HTR-8/SVneo (cell line): ENCODE results near the gene FOXI1.
"Not testable (repeated sequence)": the region's sequence is repeated elsewhere in the genome, so short reads cannot be mapped to it uniquely, and the experiment has no call there.

ENCODE experiments used
- DNase-seq: peaks from one replicate; pipeline ENCODE4 v3.0.0; 2011; ENCODE audit warnings: low spot score, mixed read lengths; ENCODE audit not compliant: insufficient read length
- FAIRE-seq: peaks from 2 replicates; lab custom pipeline; 2011; peaks lifted over from hg19 to GRCh38; lab: Jason Lieb, UNC

The FOXI1 gene

DNA sequence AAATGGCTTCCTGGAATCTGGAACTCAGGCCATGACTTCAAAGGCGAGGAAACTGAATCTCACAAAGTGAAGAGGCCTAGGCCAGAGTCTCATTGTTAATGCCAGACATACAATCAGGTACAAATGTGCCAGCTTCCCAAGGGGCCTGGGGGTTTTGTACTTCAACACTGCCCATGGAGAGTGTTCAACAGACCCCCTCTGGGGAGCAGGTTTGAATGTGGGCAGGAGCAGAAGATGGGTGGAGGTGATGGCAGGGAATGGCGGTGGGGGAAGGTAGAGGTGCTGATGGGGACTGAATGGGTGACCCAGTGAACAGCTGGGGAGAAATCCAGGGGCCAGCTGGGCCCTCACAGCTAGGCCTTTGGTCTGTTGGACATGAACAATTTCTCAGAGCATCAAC is 12.0 kb downstream of the FOXI1 start:
- no peak for DNase-seq
- no peak for FAIRE-seq

DNA sequence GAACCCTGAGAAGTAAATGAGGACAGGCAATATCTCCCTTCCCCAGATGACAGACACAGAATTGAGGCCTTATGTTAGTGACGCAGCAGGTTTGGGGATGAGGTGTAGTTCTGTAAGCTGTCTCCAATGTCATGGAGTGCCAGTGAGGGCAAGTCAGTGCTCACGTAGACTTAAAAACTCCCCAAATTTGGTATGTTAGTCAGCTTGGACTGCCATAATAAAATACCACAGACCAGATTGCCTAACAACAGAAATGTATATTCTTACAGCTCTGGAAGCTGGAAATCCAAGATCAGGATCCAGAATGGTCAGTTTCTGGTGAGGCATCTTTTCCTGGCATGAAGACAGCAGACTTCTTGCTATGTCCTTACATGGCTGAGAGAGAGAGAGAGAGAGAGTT is 14.9 kb downstream of the FOXI1 start:
- no peak for DNase-seq
- FAIRE-seq = no peak

DNA sequence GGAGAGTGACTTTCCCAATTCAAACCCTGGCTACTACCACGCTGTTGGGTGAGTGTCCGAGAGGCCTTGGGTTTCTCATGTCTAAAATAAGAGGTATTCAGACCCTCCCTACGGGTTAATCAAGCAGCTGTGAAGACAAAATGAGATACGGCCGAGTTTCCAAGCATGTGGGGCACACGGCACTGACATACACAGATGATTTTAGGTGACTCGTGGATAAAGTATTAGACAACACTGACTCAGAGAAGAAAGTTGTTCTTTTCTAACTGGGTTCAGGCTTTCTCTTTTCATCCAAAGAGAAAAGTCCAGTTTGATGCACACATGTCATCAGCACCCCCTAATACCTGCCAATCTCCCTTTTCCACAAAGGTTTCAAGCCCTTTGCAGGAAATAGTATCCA is 15.6 kb downstream of the FOXI1 start:
- DNase-seq (no peak), FAIRE-seq (no peak)

DNA sequence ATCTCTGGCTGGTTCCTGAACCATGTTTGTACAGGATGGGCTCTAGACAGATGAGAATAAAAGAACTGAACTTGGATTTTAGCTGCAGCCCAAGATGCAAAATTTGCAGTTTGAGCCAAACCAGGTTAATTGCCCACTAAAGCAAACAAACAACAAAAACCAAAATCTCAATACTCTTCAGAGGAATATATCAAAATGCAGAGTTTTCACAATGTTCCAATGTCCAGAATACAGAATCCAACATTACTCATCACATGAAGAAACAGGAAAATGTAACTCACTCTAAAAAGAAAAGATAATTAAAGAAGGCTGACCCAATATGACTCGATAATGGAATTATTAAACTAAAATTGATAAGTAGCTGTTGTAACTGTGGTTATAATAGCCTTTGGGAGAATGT is 20.4 kb downstream of the FOXI1 start:
- FAIRE-seq (no peak), DNase-seq (no peak)

DNA sequence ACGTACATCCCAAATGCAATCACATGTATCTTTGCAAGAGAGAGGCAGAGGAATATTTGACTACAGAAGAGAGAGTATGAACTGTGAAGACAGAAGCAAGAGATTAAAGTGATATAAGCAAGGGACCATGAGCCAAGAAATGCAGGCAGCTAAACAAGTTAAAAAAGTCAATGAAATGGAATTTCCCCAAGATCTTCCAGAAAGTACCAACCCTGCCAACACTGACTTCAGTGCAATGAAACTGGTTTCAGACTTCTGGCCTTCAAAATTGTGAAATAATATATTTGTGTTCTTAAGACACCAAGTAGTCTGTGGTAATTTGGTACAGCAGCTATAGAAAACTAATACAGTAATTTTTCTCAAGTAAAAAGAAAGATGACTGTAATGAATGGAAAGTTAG is 20.9 kb downstream of the FOXI1 start:
- DNase-seq (no peak), FAIRE-seq (no peak)

DNA sequence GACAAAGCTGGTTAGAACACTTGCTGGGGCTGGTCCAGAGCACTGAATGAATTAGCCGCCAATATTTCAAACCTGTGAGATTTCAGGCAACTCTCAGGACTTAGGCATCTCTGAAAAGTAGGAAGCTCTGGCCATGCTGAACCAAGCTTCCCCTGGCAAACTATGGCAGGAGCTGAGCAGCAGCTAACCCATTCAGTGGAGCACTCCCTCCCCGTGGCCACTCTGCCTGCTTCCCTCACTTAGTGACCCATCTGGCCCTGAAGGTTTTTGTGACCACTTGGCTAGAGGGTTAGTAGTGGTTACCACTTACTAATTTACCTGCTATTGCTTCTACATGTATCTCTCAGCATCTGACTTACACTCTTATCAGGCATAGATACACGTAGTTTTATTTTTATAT is 25.5 kb downstream of the FOXI1 start:
- FAIRE-seq = no peak
- DNase-seq = no peak

DNA sequence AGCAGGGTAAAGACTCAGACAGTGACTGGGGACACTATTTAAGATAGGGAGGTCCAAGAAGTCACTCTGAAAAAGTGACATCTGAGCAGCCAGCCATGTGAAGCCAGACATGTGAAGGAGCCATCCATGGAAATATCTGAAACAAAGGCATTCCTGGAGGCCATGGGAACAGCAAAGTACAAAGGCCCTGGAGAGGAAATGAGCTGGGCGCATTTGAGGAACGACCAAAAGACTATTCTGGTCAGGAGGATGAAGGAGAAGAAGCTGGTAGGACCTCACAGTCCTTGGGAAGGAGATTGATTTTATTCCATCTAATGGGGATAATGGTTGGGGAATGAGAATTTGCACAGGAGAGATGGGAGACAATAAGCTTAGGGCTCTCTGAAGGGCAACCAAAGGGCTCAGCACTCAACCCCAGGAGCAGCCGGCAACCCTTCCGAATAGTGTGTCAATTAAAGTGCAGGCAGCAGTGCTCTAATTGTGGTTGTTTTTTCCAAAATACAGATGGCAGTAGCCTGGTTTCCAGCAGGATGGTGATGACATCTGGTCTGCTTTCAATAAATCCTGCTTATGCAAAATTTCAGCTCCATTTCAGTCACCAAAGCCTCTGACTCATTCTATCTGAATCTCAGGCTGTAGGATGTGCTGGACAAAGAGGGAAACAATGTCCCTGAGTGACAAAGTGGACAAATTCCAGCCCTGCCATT is 26.7 kb downstream of the FOXI1 start:
- DNase-seq = peak; percentile 68
- peak; percentile 95 for FAIRE-seq

DNA sequence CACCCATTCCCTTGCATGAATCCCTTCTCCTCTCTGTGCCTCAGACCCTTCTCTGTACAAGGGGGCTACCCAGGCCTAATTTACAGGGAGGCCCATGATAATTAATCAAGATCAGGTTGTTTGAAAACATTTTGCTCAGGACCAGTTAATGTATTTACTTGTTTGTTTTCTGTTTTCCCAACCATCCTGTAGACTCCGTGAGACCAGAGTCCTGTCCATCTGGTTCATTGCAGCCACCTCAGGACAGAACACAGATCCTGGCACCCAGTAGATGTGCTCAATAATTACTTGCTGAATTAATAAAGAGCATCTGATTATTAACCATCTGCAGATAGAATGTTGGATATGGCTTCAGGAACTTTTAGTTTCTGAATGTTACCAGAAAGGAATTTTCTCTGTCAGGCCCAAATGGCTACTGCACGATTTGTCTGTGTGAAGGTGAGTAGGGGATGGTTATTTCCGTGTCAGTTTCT is 27.3 kb downstream of the FOXI1 start:
- no peak for DNase-seq
- FAIRE-seq = no peak

DNA sequence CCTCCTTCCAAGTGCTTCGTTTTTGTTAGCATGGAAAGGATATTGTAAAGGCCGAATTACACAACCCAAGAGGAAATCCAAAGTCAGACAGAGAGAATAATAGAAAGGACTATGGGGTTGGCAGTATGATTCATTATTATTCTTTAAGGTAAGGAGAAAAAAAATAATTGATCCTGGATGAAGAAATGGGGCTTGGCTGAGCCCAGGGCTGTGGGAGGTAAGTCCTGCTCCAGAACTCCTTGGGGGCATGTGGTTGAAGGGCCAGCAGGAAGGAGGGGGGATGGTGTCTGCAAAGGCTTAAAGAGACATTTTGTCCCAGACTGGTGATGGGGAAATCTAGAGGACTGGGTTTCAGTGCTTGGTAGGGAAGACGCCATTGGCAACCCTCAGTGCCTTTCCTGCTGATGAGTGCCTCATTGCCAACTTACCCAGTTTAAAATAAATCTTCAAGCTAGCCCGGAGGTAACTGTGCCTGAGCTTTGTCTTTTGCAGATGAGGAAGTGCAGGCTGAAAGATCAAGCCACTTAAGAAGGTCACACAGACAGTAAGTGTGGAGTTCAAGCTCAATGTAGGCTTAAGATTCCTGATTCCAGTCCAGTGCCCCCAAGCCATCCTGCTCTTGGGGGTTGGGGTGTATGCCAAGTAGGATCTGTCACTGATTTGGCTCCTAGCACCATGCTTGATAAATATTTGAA is 30.2 kb downstream of the FOXI1 start:
- FAIRE-seq (no peak), DNase-seq (no peak)

DNA sequence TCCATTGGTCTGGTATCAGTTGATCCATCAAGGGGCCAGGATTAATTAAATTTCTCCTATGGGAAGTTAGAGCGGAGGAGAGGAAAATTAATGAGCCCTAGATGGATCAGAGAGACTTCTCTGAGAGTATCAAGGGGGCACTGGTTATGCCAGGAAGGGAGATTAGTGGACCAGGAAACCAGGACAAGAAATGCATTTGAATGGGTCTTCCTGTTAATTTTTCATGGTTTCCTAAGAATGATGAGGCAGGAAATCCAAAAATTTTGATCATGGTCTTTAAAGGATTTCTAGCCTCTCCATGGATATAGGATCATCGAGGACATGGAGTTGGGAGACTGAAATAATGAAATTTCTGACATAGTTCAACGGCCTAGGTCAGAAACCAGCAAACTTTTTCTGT is 30.8 kb downstream of the FOXI1 start:
- DNase-seq = no peak
- FAIRE-seq = no peak

DNA sequence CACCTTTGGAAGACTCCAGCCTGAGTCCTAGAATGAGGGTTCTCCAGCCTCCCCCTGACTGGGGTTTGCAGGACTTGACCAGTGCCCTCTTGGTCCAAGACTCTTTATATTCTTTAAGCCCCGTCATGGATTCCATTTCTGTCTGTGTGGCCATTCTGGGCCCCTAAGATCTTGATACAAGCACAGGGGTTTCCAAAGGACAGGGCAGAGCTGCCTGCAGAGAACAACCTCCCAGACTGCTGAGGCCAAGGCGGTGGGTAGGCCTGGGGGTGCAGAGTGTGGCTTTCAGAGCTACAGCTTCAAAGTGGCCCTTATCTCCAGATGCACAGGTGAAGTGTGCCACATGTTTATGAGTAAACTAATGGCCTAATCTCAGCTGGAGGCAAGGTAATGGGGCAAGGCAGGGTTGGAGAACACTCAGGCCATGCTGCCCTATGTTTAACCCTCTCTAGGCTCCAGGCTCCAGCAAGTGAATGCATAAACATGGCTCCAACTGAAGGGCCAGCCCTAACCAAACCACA is 32.1 kb downstream of the FOXI1 start:
- FAIRE-seq = no peak

DNA sequence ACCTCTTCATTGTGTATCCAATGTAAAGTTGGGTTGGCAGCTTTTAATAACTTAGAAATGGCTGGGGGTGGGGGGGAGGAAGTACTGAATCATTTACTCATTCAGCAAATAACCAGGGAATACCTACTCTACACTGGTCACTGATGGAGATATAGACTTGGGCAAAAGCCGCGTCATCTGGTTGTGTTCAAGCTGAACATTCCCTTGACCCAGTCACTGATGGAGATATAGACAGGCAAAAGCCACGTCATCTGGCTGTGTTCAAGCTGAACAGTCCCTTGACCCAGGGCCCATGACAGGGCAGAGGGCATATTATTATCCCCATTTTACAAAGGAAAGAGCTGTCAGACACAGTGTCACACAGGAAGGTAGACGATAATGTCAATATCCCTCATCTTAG is 32.6 kb downstream of the FOXI1 start:
- DNase-seq (no peak), FAIRE-seq (no peak)

More for the DNA sequence above, 32.1 kb downstream of the FOXI1 start:
- no peak for DNase-seq

DNA sequence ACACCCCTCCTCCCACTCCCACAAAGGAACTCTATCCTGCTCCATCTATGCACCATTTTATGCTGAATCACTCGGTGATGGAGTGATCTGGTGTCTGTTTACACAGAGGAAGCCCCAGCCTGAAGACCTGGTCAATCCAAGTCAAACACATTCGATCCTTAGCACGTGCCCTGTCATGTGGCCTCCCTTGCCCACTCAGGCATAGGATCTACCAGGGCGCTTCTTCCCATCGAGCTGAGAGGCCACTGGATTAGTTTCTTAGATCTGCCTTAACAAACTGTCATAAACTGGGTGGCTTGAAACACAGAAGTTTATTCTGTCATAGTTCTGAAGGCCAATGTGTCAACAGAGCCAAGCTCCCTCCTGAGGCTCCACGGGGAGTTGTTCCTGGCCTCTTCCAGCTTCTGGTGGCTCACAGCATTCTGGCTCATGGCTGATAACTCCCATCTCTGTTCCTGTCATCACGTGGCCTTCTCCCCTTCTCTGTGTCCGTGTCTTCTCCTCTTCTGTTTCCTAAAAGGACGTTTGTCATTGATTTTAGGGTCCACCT is 34.2 kb downstream of the FOXI1 start:
- DNase-seq (no peak), FAIRE-seq (no peak)

DNA sequence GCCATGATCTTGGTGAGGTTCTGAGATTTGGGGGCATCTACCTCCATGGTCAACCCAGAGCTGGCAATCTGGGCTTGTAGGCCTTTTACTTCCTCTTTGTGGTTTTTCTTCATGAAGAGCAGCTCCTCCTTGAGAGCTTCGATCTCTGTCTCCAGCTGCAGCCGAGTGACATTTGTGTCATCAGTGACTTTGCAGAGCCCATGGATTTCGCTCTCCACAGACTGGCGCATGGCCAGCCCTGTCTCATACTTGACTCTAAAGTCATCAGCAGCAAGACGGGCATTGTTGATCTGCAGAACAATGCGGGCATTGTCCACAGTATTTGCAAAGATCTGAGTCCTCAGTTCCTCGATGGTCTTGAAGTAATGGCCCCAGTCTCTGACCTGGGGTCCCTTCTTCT is 35.5 kb downstream of the FOXI1 start:
- FAIRE-seq, DNase-seq: not testable (repeated sequence)

DNA sequence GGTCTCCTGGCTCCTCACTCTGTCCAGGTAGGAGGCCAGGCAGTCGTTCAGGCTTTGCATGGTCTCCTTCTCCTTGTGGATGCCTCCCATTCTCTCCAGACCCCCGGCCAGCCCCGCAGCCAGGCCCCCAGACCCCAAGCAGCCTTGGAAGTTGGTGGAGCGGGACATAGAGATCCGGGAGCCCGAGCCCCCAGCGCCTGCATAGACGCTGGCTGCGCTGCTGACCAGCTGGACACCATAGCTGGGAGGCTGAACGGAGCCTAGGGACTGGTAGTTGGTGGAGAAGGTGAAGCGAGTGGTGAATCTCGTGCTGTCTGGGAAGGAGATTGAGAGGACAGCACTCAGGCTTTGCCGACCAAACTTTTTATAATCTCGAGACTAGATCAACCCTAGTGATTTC is 35.9 kb downstream of the FOXI1 start:
- DNase-seq (no peak), FAIRE-seq (no peak)

DNA sequence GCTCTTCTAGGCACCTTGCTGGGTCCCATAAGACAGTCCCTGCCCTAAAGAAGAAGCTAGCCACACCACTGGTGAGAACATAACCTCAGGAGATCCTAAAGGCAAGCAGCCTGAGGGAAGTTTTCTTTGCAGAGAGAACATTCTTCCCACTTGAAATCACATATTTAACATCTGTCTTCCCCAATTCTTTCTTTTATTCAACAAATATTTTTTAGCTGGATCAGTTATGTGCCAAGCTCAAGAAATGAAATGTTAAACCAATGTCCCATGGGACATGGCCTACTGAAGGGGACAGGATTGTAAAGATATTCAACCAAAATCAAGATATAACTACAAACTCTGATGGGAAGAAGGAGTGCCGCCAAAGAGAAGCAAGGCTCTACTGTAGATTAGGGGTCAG is 36.5 kb downstream of the FOXI1 start:
- DNase-seq (no peak), FAIRE-seq (no peak)

DNA sequence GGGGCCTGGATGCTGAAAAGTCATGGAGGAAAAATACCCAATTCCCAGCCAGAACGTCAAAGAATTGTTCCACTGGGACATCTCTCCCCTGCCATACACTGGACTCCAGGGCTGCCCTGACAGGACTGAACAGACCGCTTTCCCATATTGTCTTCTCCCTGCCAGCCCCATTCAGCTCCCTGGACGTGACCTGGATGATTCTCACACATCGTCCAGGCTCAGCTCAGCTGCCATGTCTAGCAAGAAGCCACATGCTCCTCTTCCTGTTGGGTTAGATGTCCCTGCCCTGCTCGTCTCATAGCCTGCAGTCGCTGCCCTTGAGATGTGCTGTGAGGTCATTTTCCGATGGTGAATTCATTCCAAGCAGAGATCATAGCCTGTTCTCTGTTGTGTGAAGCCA is 37.4 kb downstream of the FOXI1 start:
- FAIRE-seq (no peak), DNase-seq (no peak)

DNA sequence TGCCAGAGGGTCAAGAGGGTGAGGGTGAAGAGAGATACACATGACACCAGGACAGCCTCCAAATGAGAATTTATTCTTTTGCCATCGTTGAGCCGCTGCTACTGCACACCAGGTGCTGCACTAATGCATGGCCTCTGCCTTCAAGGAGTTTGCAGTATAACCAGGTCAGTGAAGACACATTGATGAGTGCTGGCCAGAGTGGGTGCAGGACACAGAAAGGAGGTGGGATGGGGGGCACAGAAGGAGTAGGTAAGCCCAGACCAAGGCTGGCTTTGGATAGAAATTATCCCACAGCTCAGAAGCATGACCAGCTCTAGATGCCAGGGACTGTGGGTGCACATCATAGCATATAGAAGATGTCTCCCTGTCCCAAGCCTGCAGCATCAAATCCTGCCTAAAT is 38.0 kb downstream of the FOXI1 start:
- FAIRE-seq = peak; percentile 16
- no peak for DNase-seq

DNA sequence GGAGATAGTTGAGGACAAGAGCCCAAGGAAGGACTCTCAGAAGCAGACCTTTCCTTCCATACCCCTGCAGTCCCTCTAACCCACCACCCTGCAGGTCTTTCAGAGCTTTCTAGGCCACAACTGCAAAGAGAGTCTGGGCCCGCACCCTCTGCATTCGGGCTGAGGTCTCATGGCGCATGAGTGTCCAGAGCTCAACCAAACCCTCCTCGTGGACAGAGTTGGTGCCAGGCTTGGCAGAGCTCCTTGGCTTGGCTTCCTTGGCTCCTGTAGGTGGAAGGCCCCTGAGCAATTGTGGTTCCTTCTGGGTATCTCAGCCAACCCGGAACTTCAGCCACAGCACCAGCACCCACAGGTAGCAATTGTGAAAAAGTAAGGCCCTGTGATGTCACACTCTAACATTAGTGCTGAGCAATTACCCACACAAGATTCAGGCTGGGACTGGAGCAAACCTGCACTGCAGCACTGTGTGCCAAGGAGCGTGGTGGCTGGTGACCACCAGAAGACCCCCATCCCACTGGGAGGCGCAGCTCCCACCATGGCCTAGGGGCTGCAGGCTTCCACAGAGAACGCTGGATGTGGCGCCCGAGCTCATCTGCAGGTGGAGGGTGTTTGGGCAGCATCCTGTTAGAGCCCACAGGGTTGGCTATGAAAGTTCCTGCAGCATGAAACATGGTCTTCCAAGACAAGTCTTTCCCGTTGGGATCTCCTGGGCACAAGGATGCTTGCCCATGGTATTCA is 38.8 kb downstream of the FOXI1 start:
- FAIRE-seq (no peak), DNase-seq (no peak)

DNA sequence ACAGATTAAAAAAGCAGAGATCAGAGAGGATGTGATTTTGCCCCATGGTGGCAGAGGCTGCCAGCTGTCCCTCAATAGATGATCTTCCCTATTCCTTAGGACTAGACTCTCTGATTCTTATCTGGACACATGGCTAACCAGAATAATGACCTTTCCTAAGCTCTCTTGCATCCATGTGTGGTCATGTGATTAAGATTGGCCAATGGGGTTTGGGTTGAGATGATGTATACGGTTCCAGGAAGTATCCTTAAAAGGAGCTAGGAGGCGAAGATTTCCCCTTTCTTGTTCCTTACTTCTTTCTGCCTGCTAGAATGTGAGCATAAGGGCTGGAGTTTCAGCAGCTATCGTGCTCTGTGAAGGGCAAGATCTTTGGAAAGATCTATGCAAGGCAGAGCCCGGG is 39.8 kb downstream of the FOXI1 start:
- DNase-seq = no peak
- FAIRE-seq = no peak
